GM19025 (cell line): ENCODE data around the gene IFI44.

Source experiments
- ATAC-seq: cut with Tn5 transposase; IDR thresholded peaks from one replicate; pipeline ENCODE4 v1.9.1; 2021; ENCODE audit warnings: mild to moderate bottlenecking, low read depth, moderate library complexity; ENCODE audit not compliant: unreplicated experiment

IFI44 gene

GRCh38 chr1:78691995-78692747, 42.5 kb downstream of the IFI44 start:
- no peak for ATAC-seq

- ATAC-seq = no peak
These were observed 50.2 kb downstream of the IFI44 start for GRCh38 chr1:78699813-78700212.

- no peak for ATAC-seq
These were observed 52.8 kb downstream of the IFI44 start for GRCh38 chr1:78702426-78702825.

- no peak for ATAC-seq
These were observed 54.2 kb downstream of the IFI44 start for GRCh38 chr1:78703806-78704205.

- no peak for ATAC-seq
These were observed 62.9 kb downstream of the IFI44 start for GRCh38 chr1:78712467-78713051.

GRCh38 chr1:78713297-78713696, 63.7 kb downstream of the IFI44 start:
- ATAC-seq = no peak
